HG02623 (cell line): ENCODE measurements around the gene CT45A2.
"Not testable (repeated sequence)": the region's sequence is repeated elsewhere in the genome, so short reads cannot be mapped to it uniquely, and the experiment has no call there.

ENCODE experiments used
- ATAC-seq: cut with Tn5 transposase; IDR thresholded peaks from one replicate; pipeline ENCODE4 v1.9.1; 2021; ENCODE audit warnings: moderate library complexity; ENCODE audit not compliant: unreplicated experiment

CT45A2 gene

GRCh38 chrX:135819912-135820311 is at the start of gene CT45A2:
TSS of gene CT45A2 (minus strand) at chrX:135820012. CDS start at chrX:135816265, 3,747 bp downstream.
- not testable (repeated sequence) for ATAC-seq

- ATAC-seq = not testable (repeated sequence)
These were observed 34.6 kb upstream of the CT45A2 start, which contains the start of gene CT45A8 for GRCh38 chrX:135854438-135854837. TSS of gene CT45A8 (minus strand) at chrX:135854538. CDS start at chrX:135850783, 3,755 bp downstream.

- ATAC-seq = not testable (repeated sequence)
These were observed 17.4 kb upstream of the CT45A2 start, which contains the start of gene CT45A7 for GRCh38 chrX:135837180-135837579. TSS of gene CT45A7 (minus strand) at chrX:135837280. CDS start at chrX:135833533, 3,747 bp downstream.

- not testable (repeated sequence) for ATAC-seq
These were observed 17.1 kb downstream of the CT45A2 start, which contains the start of gene CT45A6 for GRCh38 chrX:135802687-135803086. TSS of gene CT45A6 (minus strand) at chrX:135802787. CDS start at chrX:135798993, 3,794 bp downstream.

- not testable (repeated sequence) for ATAC-seq
These were observed 34.4 kb downstream of the CT45A2 start, which contains the start of gene CT45A5 for GRCh38 chrX:135785403-135785802. TSS of gene CT45A5 (minus strand) at chrX:135785503. CDS start at chrX:135781729, 3,774 bp downstream.

- ATAC-seq = not testable (repeated sequence)
These were observed 51.7 kb downstream of the CT45A2 start, which contains the start of gene CT45A3 for GRCh38 chrX:135768091-135768490. TSS of gene CT45A3 (minus strand) at chrX:135768191. CDS start at chrX:135764444, 3,747 bp downstream.
